ENCODE measurements around the gene YY1.

The YY1 gene

GRCh38 chr14:100252684-100253083, 13.7 kb downstream of the YY1 start:
- no peak overlapping the region for H3K27ac ChIP-seq
- TF ChIP-seq ZFX (IDR thresholded peaks at IDR 0.05; ENCODE audit: borderline replicate concordance), result no peak
- TF ChIP-seq, protein P1, sequence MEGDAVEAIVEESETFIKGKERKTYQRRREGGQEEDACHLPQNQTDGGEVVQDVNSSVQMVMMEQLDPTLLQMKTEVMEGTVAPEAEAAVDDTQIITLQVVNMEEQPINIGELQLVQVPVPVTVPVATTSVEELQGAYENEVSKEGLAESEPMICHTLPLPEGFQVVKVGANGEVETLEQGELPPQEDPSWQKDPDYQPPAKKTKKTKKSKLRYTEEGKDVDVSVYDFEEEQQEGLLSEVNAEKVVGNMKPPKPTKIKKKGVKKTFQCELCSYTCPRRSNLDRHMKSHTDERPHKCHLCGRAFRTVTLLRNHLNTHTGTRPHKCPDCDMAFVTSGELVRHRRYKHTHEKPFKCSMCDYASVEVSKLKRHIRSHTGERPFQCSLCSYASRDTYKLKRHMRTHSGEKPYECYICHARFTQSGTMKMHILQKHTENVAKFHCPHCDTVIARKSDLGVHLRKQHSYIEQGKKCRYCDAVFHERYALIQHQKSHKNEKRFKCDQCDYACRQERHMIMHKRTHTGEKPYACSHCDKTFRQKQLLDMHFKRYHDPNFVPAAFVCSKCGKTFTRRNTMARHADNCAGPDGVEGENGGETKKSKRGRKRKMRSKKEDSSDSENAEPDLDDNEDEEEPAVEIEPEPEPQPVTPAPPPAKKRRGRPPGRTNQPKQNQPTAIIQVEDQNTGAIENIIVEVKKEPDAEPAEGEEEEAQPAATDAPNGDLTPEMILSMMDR (IDR thresholded peaks at IDR 0.05), result no peak

- no peak overlapping the region for H3K27ac ChIP-seq
- no peak for TF ChIP-seq ZFX (IDR thresholded peaks at IDR 0.05; ENCODE audit: borderline replicate concordance)
Observed at GRCh38 chr14:100256339-100256895, 17.5 kb downstream of the YY1 start.

DNA sequence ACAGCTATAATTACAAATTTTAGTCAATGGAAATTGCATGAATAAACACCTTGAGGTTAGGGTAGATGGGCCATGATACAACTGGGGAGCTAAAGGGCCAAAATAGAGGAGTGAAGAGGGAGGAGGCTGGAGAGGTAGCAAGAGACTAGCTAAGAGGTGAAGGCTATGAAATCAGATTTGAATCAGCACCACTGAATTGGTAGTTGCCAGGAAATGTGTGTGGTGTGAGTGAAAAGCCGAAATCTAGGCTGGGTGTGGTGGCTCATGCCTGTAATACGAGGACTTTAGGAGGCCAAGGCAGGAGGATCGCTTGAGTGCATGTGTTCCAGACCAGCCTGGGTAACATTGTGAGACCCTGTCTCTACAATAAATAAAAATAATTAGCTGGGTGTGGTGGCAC, 22.7 kb downstream of the YY1 start:
- no peak for TF ChIP-seq ZFX (IDR thresholded peaks at IDR 0.05; ENCODE audit: borderline replicate concordance)
- TF ChIP-seq, protein P1 (IDR thresholded peaks at IDR 0.05), result no peak
- H3K27ac ChIP-seq, result no peak overlapping the region

DNA sequence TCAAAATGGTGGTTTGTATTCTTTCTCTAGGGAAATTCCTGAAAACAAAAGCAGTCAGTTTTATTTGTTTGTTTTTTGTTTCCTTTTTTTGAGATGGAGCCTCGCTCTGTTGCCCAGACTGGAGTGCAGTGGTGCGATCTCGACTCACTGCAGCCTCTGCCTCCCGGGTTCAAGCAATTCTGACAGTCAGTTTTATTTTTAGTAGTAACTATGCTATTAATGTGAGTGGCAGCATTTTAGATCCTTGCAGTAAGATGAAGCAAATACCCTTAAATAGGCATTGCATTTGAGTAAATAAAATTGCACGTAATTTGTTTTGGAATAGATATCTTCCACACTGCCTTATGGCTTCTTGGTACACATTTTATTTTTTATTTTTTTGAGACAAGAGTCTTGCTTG, 23.6 kb downstream of the YY1 start:
- no peak overlapping the region for H3K27ac ChIP-seq
- TF ChIP-seq, protein P1 (IDR thresholded peaks at IDR 0.05), result no peak
- no peak for TF ChIP-seq ZFX (IDR thresholded peaks at IDR 0.05; ENCODE audit: borderline replicate concordance)

DNA sequence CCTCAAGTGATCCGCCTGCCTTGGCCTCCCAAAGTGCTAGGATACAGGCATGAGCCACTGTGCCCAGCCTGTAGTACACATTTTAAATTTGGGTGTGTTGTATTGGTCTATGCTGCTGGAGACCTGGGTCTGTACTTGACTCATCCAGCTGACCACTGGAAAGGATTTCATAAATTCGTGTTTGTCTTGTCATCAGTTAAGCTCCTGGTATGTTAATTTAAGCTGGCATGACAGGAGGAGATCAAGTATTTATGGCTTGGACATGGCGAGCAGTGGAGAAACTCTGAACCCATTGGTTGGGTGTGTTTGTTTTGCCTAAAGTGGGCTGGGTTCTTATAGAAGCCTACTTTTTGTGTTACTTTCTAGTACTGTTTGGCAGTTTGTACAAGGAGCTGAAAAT, 24.2 kb downstream of the YY1 start:
- TF ChIP-seq, protein P1 (IDR thresholded peaks at IDR 0.05), result no peak
- no peak for TF ChIP-seq ZFX (IDR thresholded peaks at IDR 0.05; ENCODE audit: borderline replicate concordance)
- H3K27ac ChIP-seq, result no peak overlapping the region

DNA sequence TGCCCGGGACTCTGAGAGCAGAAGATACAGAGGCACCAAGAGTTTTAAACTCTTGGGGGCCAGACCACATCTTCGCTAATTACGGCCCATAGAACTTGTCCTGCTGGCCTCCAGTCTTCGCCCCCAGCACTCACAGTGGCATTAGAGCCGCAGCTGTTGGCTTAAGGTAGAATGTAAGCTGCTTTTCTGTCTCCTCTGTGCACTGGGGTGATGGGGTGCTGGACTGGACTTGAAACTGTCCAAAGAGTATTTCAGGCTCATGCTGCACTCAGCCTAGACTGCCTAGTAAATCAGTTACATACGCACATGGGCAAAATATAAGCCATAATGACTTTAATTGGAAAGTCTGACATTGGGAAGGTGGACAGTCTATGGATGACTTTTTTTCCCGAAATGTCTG, 29.0 kb downstream of the YY1 start:
- no peak overlapping the region for H3K27ac ChIP-seq
- no peak for TF ChIP-seq ZFX (IDR thresholded peaks at IDR 0.05; ENCODE audit: borderline replicate concordance)
- TF ChIP-seq, protein P1 (IDR thresholded peaks at IDR 0.05), result no peak

DNA sequence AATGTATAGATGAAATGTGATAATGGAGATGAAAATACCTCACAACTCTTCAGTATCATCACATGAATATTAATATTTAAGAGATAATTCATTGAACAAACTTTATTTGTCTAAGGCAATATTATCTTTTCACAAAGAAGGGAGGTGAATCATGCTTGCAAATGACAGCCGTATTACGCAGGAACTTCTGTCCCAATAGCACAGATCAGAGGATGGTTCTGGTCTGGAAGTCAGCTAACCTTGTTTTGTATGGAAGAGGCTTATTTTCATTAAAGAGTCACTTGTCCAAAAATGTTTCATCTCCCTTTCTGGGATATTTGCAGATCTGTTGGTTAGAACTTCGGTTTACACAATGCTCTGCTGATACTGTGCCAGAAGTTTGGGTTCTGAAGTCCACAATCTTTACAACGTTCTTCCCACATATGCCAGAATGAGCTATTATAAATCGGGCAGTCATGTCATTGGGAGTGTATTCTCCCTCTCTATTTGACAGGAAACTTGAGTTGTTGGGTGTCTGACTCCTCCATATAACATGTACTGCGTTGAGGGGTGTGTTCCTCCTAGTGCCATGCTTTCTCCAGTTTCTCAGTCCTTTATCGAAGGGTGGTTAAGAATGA, 29.8 kb downstream of the YY1 start:
- 0 out of 2 replicates have a peak overlapping the region, but pooled peaks have one; percentile 11 for H3K27ac ChIP-seq
- TF ChIP-seq, protein P1 (IDR thresholded peaks at IDR 0.05), result no peak
- no peak for TF ChIP-seq ZFX (IDR thresholded peaks at IDR 0.05; ENCODE audit: borderline replicate concordance)
